WTC11 (cell line): ENCODE data around the gene NAALADL2. TPM values are rescaled to one million over a fixed set of nuclear protein-coding genes. Genes with fewer than 3 reads are reported as not detected.

Experiments used
- ATAC-seq: fragments of 200-7000 bp; cut with Tn5 transposase; 2 replicates; pipeline ENCODE4 v1.10.0; 2021; ENCODE audit warnings: mild to moderate bottlenecking, moderate library complexity
- CTCF ChIA-PET: fragments of 300-600 bp; sonication (Branson Sonifier 250); formaldehyde crosslinking; loops from one replicate; lab custom pipeline; 2021; ENCODE audit warnings: antibody characterized with exemption; lab: Charles Lee
- POLR2A ChIA-PET: fragments of 350-600 bp; sonication (Branson Sonifier 250); formaldehyde crosslinking; loops from one replicate; lab custom pipeline; 2021; ENCODE audit warnings: antibody characterized with exemption; lab: Charles Lee
- DNase-seq: peaks from one replicate; pipeline ENCODE4 v3.0.0; 2021; ENCODE audit warnings: low spot score
- H3K27ac Mint-ChIP-seq: 2 replicates; pipeline ENCODE4 v1.8.0; 2021; ENCODE audit warnings: mixed read lengths
- H3K27me3 Mint-ChIP-seq: 2 replicates; pipeline ENCODE4 v1.8.0; 2021; ENCODE audit warnings: low read depth, mild to moderate bottlenecking, moderate library complexity, mixed read lengths
- H3K36me3 Mint-ChIP-seq: 2 replicates; pipeline ENCODE4 v1.8.0; 2021; ENCODE audit warnings: mixed read lengths
- H3K4me1 Mint-ChIP-seq: 2 replicates; pipeline ENCODE4 v1.8.0; 2022; ENCODE audit warnings: mixed read lengths
- H3K4me3 Mint-ChIP-seq: 2 replicates; pipeline ENCODE4 v1.8.0; 2021; ENCODE audit warnings: mild to moderate bottlenecking, moderate library complexity, mixed read lengths
- H3K9me3 Mint-ChIP-seq: 2 replicates; pipeline ENCODE4 v1.8.0; 2021; ENCODE audit warnings: mixed read lengths
- ATF2 ChIP-seq: sonication (generic); formaldehyde crosslinking; IDR thresholded peaks from 2 replicates; pipeline ENCODE4 v1.8.1; 2022; ENCODE audit warnings: low read depth, missing genetic modification reagents, borderline replicate concordance
- ATF6 ChIP-seq: sonication (generic); formaldehyde crosslinking; IDR thresholded peaks from 2 replicates; pipeline ENCODE4 v1.8.1; 2023; ENCODE audit warnings: mild to moderate bottlenecking, missing genetic modification reagents
- CDX4 ChIP-seq: fragments of 250-450 bp; sonication (Bioruptor Pico); IDR thresholded peaks from 2 replicates; pipeline ENCODE4 v1.9.0; 2021; ENCODE audit warnings: moderate library complexity, mild to moderate bottlenecking, inconsistent platforms, borderline replicate concordance
- CREB1 ChIP-seq: sonication (generic); formaldehyde crosslinking; IDR thresholded peaks from 2 replicates; pipeline ENCODE4 v1.8.0; 2023; ENCODE audit warnings: mild to moderate bottlenecking, missing genetic modification reagents
- ETV6 ChIP-seq: sonication (generic); formaldehyde crosslinking; IDR thresholded peaks from 2 replicates; pipeline ENCODE4 v1.8.1; 2022; ENCODE audit warnings: mild to moderate bottlenecking, missing genetic modification reagents
- FOXK1 ChIP-seq: sonication (generic); formaldehyde crosslinking; IDR thresholded peaks from 2 replicates; pipeline ENCODE4 v1.8.0; 2022; ENCODE audit warnings: mild to moderate bottlenecking, moderate library complexity, missing genetic modification reagents
- FOXP1 ChIP-seq: sonication (generic); formaldehyde crosslinking; IDR thresholded peaks from 2 replicates; pipeline ENCODE4 v1.8.0; 2022; ENCODE audit warnings: missing genetic modification reagents, mild to moderate bottlenecking, moderate library complexity, borderline replicate concordance
- GRHL2 ChIP-seq: fragments of 250-450 bp; sonication (Bioruptor Pico); IDR thresholded peaks from 2 replicates; pipeline ENCODE4 v1.8.0; 2022; ENCODE audit warnings: mild to moderate bottlenecking, moderate library complexity; ENCODE audit not compliant: insufficient replicate concordance, severe bottlenecking
- IRF2 ChIP-seq: sonication (generic); formaldehyde crosslinking; IDR thresholded peaks from 2 replicates; pipeline ENCODE4 v1.8.0; 2022; ENCODE audit warnings: low read depth, missing genetic modification reagents, borderline replicate concordance
- MXD4 ChIP-seq: fragments of 250-450 bp; sonication (Bioruptor Pico); IDR thresholded peaks from 2 replicates; pipeline ENCODE4 v1.8.0; 2021; ENCODE audit warnings: mild to moderate bottlenecking, moderate library complexity, borderline replicate concordance
- OVOL2 ChIP-seq: fragments of 250-450 bp; sonication (Bioruptor Pico); IDR thresholded peaks from 2 replicates; pipeline ENCODE4 v1.9.0; 2021; ENCODE audit warnings: mild to moderate bottlenecking, borderline replicate concordance
- STAT6 ChIP-seq: sonication (generic); formaldehyde crosslinking; conservative IDR thresholded peaks from 2 replicates; pipeline ENCODE4 v1.8.1; 2023; ENCODE audit warnings: mild to moderate bottlenecking, low read depth, missing genetic modification reagents, moderate library complexity
- ZNF138 ChIP-seq: sonication (generic); formaldehyde crosslinking; conservative IDR thresholded peaks from 2 replicates; pipeline ENCODE4 v1.8.1; 2022; ENCODE audit warnings: mild to moderate bottlenecking, moderate library complexity, missing genetic modification reagents
- ZNF263 ChIP-seq: sonication (generic); formaldehyde crosslinking; IDR thresholded peaks from 2 replicates; pipeline ENCODE4 v1.8.1; 2022; ENCODE audit warnings: low read depth, mild to moderate bottlenecking, moderate library complexity, missing genetic modification reagents
- total RNA-seq: library from RNA; stranded (reverse); gene quantifications from 3 replicates; pipeline ENCODE4 v1.2.3, GENCODE V29; 2021
- TF ChIP-seq, protein P1 (sequence below): sonication (generic); formaldehyde crosslinking; IDR thresholded peaks from 2 replicates; pipeline ENCODE4 v1.8.0; 2023; ENCODE audit warnings: missing genetic modification reagents, mild to moderate bottlenecking, borderline replicate concordance
- TF ChIP-seq, protein P2 (sequence below): fragments of 250-450 bp; sonication (Bioruptor Pico); IDR thresholded peaks from 2 replicates; pipeline ENCODE4 v1.9.0; 2021; ENCODE audit warnings: mild to moderate bottlenecking
- TF ChIP-seq, protein P3 (sequence below): fragments of 250-450 bp; sonication (Bioruptor Pico); IDR thresholded peaks from 2 replicates; pipeline ENCODE4 v1.9.0; 2021; ENCODE audit warnings: mild to moderate bottlenecking
- TF ChIP-seq, protein P4 (sequence below): sonication (generic); formaldehyde crosslinking; IDR thresholded peaks from 2 replicates; pipeline ENCODE4 v1.8.1; 2022; ENCODE audit warnings: low read depth, mild to moderate bottlenecking, moderate library complexity, missing genetic modification reagents, borderline replicate concordance

Gene NAALADL2
- total RNA-seq, 1 experiment from 2014 or later, result 1.2 TPM

DNA sequence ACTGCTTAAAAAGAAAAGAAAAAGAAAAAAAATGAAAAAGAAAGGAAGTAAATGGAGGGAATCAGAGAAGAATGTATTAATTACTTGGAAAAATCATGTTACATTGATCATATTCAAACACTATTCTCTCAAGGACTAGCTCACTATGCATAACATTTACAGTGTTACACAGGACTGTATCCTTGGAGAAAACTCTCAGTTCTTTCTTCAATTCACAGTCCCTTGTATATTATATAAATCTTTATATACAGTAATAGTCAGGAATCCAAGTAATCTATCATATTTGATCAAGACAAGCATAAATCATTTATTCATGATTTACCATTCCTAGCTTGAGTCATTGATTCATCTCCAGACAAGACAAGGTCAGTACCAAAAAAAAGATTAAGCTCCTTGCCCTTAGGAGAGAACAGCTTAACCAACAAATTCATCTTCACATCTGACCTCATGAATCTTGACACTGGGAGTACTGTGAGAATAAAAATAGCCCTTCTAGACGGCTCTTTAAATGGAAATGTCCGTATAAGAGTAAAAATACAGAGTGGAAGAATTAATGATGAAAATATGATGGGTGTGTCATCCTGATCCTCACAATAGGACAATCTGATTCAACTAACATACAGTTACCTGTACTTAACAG is 980.4 kb downstream of the NAALADL2 start:
- DNase-seq, result no peak
- Mint-ChIP-seq H3K27ac (no peak overlapping the region), H3K36me3 (no peaks in the 10 kb centered on the region; the same call in 1 of the 2 replicates), H3K4me3 (no peak overlapping the region), H3K9me3 (peaks cover 4% of the 10 kb centered on the region), H3K27me3 (no peaks in the 10 kb centered on the region; the same call in 1 of the 2 replicates), H3K4me1 (peaks cover 22% of the 10 kb centered on the region)
- TF ChIP-seq CDX4 (CRISPR knock-in tag), result no peak
- TF ChIP-seq, protein P1, sequence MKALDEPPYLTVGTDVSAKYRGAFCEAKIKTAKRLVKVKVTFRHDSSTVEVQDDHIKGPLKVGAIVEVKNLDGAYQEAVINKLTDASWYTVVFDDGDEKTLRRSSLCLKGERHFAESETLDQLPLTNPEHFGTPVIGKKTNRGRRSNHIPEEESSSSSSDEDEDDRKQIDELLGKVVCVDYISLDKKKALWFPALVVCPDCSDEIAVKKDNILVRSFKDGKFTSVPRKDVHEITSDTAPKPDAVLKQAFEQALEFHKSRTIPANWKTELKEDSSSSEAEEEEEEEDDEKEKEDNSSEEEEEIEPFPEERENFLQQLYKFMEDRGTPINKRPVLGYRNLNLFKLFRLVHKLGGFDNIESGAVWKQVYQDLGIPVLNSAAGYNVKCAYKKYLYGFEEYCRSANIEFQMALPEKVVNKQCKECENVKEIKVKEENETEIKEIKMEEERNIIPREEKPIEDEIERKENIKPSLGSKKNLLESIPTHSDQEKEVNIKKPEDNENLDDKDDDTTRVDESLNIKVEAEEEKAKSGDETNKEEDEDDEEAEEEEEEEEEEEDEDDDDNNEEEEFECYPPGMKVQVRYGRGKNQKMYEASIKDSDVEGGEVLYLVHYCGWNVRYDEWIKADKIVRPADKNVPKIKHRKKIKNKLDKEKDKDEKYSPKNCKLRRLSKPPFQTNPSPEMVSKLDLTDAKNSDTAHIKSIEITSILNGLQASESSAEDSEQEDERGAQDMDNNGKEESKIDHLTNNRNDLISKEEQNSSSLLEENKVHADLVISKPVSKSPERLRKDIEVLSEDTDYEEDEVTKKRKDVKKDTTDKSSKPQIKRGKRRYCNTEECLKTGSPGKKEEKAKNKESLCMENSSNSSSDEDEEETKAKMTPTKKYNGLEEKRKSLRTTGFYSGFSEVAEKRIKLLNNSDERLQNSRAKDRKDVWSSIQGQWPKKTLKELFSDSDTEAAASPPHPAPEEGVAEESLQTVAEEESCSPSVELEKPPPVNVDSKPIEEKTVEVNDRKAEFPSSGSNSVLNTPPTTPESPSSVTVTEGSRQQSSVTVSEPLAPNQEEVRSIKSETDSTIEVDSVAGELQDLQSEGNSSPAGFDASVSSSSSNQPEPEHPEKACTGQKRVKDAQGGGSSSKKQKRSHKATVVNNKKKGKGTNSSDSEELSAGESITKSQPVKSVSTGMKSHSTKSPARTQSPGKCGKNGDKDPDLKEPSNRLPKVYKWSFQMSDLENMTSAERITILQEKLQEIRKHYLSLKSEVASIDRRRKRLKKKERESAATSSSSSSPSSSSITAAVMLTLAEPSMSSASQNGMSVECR (CRISPR knock-in tag), result no peak
- TF ChIP-seq OVOL2 (CRISPR knock-in tag), result no peak
- no peak for TF ChIP-seq STAT6 (CRISPR knock-in tag)
- TF ChIP-seq GRHL2, result no peak
- TF ChIP-seq ATF6, result no peak
- no peak for TF ChIP-seq IRF2
- no peak for TF ChIP-seq ETV6 (CRISPR knock-in tag)
- TF ChIP-seq CREB1 (CRISPR knock-in tag), result no peak
- no peak for TF ChIP-seq FOXK1 (CRISPR knock-in tag)
- ChIA-PET CTCF (no interaction called here), POLR2A (no interaction called here)
- no peak for ATAC-seq

DNA sequence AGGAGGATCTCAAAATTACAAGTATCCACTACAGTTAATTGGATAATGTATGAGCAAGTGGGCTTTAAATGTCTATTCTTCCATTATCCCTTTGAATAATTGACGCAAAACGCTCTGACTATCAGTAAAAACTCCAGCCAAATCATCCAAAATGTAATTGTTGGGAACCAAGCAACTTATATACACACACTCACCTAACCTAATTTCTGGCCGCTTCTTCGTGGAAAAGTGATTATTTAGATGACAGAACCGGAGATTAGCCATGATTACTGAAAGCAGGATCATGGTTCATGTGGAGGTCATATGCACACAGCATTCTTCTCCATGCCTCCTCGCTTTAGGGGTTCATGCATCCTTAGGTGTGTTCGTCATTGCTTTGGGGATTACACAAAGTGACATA is 992.4 kb downstream of the NAALADL2 start:
- ATAC-seq (no peak), DNase-seq (no peak)
- Mint-ChIP-seq H3K27ac (no peak overlapping the region), H3K4me1 (no peaks in the 10 kb centered on the region), H3K4me3 (no peak overlapping the region), H3K36me3 (no peaks in the 10 kb centered on the region), H3K9me3 (no peaks in the 10 kb centered on the region), H3K27me3 (no peaks in the 10 kb centered on the region)
- CTCF ChIA-PET, result no interaction called here
- POLR2A ChIA-PET, result no interaction called here
- TF ChIP-seq ZNF138, result no peak
- TF ChIP-seq, protein P2, sequence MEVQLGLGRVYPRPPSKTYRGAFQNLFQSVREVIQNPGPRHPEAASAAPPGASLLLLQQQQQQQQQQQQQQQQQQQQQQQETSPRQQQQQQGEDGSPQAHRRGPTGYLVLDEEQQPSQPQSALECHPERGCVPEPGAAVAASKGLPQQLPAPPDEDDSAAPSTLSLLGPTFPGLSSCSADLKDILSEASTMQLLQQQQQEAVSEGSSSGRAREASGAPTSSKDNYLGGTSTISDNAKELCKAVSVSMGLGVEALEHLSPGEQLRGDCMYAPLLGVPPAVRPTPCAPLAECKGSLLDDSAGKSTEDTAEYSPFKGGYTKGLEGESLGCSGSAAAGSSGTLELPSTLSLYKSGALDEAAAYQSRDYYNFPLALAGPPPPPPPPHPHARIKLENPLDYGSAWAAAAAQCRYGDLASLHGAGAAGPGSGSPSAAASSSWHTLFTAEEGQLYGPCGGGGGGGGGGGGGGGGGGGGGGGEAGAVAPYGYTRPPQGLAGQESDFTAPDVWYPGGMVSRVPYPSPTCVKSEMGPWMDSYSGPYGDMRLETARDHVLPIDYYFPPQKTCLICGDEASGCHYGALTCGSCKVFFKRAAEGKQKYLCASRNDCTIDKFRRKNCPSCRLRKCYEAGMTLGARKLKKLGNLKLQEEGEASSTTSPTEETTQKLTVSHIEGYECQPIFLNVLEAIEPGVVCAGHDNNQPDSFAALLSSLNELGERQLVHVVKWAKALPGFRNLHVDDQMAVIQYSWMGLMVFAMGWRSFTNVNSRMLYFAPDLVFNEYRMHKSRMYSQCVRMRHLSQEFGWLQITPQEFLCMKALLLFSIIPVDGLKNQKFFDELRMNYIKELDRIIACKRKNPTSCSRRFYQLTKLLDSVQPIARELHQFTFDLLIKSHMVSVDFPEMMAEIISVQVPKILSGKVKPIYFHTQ (CRISPR knock-in tag), result no peak
- TF ChIP-seq, protein P3, sequence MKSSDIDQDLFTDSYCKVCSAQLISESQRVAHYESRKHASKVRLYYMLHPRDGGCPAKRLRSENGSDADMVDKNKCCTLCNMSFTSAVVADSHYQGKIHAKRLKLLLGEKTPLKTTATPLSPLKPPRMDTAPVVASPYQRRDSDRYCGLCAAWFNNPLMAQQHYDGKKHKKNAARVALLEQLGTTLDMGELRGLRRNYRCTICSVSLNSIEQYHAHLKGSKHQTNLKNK, result no peak
- TF ChIP-seq, protein P4, sequence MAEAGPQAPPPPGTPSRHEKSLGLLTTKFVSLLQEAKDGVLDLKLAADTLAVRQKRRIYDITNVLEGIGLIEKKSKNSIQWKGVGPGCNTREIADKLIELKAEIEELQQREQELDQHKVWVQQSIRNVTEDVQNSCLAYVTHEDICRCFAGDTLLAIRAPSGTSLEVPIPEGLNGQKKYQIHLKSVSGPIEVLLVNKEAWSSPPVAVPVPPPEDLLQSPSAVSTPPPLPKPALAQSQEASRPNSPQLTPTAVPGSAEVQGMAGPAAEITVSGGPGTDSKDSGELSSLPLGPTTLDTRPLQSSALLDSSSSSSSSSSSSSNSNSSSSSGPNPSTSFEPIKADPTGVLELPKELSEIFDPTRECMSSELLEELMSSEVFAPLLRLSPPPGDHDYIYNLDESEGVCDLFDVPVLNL (CRISPR knock-in tag), result no peak
- no peak for TF ChIP-seq MXD4 (CRISPR knock-in tag)
- no peak for TF ChIP-seq ATF2 (CRISPR knock-in tag)
- no peak for TF ChIP-seq FOXP1 (CRISPR knock-in tag)
- TF ChIP-seq ZNF263 (CRISPR knock-in tag), result no peak
